GM13977 (cell line): ENCODE data around the gene ICOSLG.
"Not testable (repeated sequence)": the region's sequence is repeated elsewhere in the genome, so short reads cannot be mapped to it uniquely, and the experiment has no call there.

Source experiments
- DNase-seq: peaks from one replicate; pipeline ENCODE4 v3.0.0; 2012; ENCODE audit warnings: low spot score
- in situ Hi-C: fragments of 300-500 bp; cut with MboI; formaldehyde crosslinking; loops from one replicate; pipeline ENCODE4 v1.12.0; 2022; ENCODE audit warnings: low sequenced_read_pairs, low pct_unique_long_range_greater_than_20kb, mixed read lengths, inconsistent platforms; ENCODE audit not compliant: unreplicated experiment
- TF ChIP-seq, protein P1 (sequence below): IDR thresholded peaks from 2 replicates; pipeline ENCODE4 v1.5.1; 2012; ENCODE audit warnings: mild to moderate bottlenecking, control low read depth; ENCODE audit not compliant: insufficient read depth; ENCODE audit errors: extremely low read depth, missing control alignments

Gene ICOSLG

DNA sequence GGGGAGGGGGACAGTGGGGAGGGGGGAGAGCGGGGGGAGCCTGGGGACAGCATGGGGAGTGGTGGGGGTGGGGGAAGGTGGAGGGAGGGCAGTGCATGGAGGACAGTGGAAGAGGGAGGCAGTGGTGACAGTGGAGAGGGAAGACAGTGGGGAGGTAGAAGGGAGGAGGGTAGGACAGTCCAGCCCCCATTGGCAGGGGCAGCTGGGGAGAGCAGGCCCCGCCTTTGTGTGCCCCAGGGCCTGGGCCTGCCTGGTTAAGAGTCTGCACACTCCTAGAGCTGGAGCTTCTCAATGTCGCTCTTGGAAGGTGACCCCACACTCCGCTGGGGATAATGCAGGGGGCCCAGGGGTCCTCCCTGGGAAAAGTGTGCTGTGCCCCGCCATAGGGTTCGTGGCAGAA is 15.1 kb downstream of the ICOSLG start:
- DNase-seq, in situ Hi-C loops: not testable (repeated sequence)

DNA sequence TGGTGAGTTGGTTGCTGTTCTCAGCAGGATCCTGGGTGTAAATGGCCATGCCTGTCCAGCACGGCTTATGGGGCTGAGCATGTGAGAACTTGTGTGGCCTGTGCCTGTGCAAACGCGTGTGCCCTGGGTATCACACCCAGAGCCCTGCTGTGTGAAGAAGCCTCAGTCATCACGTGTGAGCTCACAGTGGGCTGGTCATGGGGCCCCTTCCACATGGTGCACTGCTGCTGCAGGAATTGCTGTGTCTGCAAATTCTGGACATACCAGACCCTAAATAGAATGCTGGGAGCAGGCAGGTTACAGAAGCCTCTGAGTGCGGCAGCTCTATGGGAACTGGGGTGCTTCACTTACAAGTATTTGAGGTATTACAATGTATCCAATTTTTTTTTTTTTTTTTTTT is 17.4 kb downstream of the ICOSLG start:
- in situ Hi-C loops, DNase-seq: not testable (repeated sequence)

DNA sequence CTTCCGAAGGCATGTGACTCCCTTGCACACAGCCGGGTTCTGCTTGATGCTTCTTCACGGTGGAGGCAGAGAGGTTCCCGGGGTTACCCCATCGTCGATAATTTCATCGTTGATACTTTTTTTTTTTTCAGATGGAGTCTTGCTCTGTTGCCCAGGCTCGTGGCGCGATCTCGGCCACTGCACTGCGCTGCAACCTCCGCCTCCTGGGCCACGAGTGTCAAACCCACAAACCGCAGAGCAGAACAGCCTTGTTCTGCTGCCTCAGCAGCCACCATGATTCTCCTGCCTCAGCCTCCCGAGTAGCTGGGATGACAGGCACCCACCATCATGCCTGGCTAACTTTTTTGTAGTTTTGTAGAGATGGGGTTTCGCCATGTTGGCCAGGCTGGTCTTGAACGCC is 20.1 kb downstream of the ICOSLG start:
- in situ Hi-C loops, DNase-seq: not testable (repeated sequence)

DNA sequence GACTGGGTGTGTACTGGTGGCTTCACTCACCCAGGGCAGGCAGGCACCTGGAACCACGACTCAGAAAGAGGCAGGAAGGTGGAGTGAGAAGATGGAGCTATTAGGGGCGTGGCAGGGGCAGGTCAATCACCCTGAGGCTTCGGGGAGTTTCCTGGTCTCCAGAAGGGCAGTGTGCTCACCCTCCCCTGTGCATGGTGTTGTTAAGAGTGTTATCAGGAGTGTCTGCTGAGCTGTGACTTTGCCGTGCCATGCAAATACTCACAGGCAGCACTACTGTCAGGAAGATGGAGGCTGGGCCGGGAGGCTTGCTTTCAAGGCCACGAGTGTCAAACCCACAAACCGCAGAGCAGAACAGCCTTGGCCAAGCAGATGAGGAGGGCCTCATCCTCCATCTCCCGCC is 22.3 kb downstream of the ICOSLG start:
- DNase-seq, in situ Hi-C loops: not testable (repeated sequence)

DNA sequence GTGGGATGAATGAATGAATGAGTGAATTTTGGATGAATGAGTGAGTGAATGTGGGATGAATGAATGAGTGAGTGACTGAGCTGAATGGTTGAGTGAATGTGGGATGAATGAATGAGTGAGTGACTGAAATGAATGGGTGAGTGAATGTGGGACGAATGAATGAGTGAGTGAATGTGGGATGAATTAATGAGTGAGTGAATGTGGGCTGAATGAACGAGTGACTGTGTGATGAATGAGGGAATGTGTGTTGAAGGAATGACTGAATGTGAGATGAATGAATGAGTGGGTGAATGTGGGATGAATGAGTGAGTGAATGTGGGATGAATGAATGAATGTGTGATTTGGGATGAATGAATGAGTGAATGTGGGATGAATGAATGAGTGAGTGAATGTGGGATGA is 28.8 kb downstream of the ICOSLG start:
- in situ Hi-C loops, result not testable (repeated sequence)

DNA sequence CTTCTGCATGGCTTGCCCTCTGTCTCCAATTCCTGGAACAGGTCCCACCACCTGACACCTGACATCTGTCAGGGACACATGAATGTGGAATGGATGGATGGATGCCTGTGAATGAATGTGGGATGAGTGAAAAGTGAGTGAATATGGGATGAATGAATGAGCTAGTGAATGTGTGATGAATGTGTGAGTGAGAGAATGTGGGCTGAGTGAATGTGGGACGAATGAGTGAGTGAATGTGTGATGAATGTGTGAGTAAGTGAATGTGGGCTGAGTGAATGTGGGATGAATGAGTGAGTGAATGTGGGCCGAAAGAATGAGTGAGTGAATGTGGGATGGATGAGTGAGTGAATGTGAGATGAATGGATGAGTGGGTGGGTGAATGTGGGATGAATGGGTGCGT is 29.2 kb downstream of the ICOSLG start:
- in situ Hi-C loops, DNase-seq: not testable (repeated sequence)

More for the DNA sequence above, 28.8 kb downstream of the ICOSLG start:
- DNase-seq, result not testable (repeated sequence)

DNA sequence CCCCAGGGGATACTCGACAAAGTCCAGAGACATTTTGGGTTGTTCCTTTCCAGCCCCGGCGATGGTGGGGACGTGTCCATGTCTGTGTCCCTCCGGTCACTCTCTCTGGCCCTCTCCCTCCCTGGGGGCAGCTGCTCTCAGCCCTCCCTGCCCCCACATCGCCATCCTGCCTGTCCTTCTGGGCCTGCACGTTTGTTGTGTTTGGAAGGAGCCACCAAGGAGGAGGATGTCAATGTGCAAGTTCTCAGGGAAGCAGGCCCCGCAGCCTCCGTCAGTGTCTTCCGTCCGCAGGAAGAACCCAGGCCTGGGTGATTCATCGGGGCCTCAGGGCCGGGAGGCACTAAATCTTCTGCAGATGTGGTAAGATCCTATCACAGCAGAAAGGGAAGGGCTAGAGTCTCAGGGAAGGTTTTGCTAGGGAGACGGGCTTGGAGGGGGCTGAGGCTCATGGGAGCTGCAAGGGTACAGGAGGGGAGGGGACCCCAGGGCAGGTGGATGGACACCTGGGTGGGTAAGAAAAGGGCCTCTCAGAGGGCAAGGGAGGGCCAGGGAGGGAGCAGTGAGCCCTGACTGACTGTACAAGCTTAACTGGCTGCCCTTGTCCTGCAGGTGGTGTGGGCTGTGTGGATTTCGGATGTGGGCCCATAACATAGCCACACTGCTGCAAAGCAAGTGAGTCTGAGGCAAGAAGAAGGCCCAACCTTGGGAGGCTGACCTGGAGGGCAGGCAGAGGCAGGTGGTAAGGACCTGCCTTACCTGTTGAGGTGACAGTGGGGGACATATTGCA is 32.7 kb downstream of the ICOSLG start:
- DNase-seq, in situ Hi-C loops: not testable (repeated sequence)

DNA sequence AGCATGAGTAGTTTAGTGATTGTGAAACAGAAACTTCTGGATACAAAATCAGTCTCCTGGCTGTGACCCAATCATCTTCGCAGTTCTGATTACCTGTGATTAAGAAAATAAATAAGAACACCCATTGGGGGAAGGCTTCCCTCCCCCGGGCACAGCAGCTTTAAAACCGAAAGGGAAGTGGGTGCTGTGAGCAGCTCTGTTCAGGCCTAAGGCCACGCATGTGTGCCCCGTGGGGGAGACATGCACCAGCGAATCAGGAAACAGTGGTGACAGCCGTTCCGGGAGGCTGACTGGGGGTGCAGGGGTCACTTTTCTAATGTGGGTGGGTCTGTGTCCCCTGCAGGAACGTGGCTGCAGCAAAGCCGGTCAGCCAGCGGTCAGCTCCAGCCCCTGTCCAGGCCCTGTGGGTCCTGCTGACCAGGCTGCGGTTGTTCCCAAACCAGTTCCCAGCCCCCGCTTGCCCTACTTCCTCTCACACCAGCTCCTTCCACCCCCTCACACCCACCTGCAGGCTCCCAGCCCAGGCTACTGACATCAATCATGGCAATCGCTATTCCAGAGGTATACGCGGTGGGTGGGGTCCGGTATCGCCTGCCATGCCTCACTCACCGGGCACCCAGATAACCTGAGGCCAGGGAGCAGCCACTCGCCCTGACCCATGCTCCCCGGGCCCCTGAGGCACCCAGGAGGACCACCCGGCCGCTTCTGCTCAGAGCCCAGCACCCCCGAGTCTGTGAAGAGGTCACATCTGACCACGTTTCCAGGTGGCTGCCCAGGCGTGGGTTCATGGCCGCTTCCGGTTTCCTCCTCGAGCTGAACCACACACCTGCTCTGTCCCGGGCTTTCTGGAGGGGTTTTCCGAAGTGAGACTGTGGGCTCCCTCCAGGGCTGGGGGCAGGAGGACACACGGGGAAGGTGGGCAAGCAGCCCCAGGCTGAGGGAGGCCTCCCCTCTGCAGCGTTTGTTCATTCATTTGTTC is 33.8 kb downstream of the ICOSLG start:
- DNase-seq, in situ Hi-C loops: not testable (repeated sequence)

DNA sequence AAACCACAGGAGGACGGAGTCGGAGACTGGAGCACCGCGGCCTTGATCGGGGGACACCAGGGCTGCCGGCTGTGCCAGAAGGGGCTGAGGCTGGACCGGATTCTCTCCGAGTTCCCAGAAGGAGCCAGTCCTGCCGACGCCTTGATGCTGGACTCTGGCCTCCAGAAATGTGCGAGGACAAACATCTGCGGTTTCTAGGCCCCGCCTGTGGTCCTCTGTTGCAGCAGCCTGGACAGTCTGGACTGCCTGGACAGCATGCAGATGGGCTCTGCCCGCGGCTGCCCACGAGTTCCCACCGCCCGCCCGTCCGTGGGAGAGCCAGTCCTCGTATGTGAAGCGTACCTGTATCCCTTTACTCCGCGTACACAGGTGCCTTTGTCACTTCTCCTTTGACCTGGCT is 34.6 kb downstream of the ICOSLG start:
- DNase-seq, in situ Hi-C loops: not testable (repeated sequence)

DNA sequence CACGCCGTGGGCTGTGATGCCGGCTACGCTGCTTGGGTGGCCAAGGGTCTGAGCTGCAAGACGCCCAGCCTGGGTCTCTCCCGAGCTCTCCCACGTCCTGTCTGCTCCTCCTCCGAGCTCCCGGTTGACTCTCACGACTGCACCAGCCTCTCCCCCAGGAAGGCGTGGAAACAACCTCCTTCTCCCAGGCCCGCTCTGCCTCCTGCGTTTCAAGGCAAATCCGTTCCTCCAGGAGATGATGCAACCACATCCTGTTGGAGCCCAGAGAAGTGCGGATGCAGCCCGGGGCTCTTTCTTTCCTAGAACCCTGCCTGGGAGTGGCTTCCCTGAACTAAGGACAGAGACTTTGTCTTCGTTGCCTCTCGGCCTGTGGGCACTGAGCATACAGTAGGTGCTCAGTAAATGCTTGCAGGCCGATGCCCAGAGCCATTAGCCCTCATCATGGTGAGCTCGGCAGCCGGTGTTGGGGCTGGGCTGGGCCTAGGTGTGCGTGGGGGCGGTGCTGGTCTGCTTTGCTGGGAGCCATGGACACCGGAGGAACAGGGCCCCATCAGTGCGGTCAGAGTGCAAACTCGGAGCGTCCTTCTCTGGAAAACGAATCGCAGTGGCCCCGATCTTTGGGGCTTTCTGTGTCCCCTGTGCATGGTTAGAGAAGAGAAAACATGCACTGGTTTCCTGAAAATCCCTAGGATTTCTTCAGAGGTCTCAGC is 38.0 kb downstream of the ICOSLG start:
- DNase-seq, in situ Hi-C loops: not testable (repeated sequence)

DNA sequence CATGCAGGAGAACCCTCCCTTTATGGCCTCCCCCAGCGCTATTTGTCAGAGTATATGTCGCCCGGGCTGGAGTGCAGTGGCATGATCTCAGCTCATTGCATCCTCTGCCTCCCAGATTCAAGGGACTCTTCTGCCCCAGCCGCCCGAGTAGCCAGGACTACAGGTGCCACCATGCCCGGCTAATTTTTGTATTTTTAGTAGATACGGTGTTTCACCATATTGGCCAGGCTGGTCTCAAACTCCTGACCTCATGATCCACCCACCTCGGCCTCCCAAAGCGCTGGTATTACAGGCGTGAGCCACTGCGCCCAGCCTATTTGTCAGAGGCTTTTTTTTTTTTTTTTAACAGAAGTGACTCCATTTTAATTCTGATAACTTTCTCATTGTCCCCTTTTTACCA is 40.7 kb downstream of the ICOSLG start:
- DNase-seq, in situ Hi-C loops: not testable (repeated sequence)

DNA sequence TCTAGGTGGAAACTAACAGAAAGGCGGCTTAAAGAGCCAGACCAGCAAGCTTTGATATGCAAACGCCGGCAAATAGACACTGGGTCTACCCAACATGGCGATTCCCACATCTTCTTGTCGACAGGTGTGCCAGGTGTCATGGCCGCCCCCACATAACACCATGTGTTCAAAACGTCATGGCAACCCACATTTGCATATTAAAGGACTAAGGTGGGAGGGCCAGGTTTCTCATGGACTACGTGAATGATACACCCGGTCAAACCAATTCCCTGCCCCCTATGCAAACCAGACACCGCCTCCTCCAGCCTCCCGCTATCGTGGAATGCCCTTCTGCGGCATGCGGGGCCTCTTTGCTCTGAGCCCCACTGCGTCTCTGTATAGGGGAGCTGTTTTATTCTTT is 41.3 kb downstream of the ICOSLG start:
- TF ChIP-seq, protein P1, sequence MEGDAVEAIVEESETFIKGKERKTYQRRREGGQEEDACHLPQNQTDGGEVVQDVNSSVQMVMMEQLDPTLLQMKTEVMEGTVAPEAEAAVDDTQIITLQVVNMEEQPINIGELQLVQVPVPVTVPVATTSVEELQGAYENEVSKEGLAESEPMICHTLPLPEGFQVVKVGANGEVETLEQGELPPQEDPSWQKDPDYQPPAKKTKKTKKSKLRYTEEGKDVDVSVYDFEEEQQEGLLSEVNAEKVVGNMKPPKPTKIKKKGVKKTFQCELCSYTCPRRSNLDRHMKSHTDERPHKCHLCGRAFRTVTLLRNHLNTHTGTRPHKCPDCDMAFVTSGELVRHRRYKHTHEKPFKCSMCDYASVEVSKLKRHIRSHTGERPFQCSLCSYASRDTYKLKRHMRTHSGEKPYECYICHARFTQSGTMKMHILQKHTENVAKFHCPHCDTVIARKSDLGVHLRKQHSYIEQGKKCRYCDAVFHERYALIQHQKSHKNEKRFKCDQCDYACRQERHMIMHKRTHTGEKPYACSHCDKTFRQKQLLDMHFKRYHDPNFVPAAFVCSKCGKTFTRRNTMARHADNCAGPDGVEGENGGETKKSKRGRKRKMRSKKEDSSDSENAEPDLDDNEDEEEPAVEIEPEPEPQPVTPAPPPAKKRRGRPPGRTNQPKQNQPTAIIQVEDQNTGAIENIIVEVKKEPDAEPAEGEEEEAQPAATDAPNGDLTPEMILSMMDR, result no peak
- DNase-seq, result no peak
- in situ Hi-C loops, result no loop called here

DNA sequence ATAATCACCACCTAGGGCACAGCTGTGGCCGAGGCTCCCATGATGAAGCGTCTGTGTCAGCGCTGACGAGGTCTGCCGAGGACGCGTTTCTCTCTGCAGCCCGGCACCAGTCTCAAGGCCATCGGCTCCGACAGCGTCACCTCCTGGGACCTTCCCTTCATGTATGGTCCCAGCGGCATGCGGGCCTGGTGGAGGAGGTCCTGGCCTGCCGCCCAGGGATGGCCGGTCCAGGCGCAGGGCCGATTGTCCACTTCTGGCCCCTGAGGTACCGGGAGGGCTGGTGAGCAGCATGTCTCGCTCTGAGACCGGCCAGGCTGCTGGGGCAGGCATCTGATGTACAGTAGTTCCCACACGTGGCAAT is 43.6 kb downstream of the ICOSLG start:
- in situ Hi-C loops, DNase-seq: not testable (repeated sequence)

DNA sequence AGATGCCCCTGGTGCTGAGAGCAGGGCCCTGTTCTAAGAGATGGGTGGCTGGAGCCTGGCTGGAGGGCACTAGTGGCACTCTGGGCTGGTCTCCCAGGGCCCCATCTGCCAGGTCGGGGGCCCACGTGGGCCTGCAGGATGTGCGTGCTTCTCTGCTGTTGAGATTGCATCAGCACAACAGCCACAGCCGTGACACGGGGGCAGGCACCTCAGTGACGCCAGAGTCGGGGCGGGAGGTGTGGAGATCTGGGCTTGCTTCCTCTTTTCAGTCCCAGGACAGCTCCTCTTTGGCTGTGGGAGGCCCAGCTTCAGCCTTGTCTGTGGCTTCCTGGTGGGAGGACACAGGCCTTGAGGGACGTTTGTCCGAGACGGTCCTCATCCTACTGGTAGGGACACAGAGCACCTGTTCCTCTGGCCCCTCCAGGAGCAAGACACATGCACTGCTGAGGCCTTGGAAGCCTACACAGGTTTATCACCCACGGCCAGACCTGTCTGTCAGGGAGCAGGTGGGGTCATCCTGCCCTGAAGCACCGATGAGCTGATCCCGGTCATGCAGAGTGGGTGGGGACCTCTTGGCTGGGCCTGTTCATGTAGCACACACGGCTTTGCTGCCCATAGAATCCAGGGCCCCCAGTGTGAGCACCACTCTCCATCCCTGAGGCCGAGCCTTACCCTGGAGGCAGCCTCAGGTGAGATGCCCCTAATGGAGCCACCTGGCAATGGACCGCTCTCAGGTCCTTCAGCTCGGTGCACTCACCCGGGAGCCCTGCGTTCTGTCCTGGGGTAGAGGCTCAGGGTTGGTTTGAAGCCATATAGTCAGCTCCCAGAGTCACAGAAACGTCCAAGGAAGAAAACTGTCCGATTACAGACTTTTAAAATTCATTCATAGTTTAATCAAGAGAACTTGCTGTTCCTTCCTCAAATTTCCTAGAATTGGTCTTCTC is 44.3 kb downstream of the ICOSLG start:
- in situ Hi-C loops, DNase-seq: not testable (repeated sequence)

DNA sequence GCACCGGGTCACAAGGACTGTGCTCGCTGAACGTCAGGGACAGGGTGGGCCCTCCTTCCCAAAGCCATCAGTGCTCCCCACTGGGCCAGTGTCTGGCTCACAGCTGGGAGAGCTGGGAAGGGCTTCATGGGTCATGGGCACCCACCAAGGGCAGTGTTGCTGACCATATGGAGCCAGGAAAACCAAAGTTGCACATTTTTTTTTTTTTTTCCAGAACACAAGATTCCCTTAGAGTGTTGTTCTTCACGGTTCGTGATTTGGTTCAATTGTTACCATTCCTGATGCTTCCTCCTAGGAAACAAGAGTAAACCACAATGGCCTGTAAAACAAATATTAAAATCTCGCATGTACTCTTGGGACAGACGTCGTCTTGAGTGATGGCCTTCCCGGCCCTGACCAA is 45.9 kb downstream of the ICOSLG start:
- in situ Hi-C loops, result not testable (repeated sequence)

More for the DNA sequence above, 45.9 kb downstream of the ICOSLG start:
- not testable (repeated sequence) for DNase-seq
